SHP77 (cell line): Measurements from ENCODE around the gene SLC22A31.
"Not testable (repeated sequence)": the region's sequence is repeated elsewhere in the genome, so short reads cannot be mapped to it uniquely, and the experiment has no call there.

Experiments
- DNase-seq, 2 experiments: peaks; one replicate each; lab custom pipeline; 2025; lab: John Stamatoyannopoulos, UW

The SLC22A31 gene

GRCh38 chr16:89192956-89193575, 7.3 kb downstream of the SLC22A31 start:
- peak in 1 of 2 experiments; percentile 57 for DNase-seq

- peak; percentile 53 to 59 for DNase-seq
These were observed 8.0 kb downstream of the SLC22A31 start for GRCh38 chr16:89192186-89192955.

GRCh38 chr16:89191901-89192185, 8.5 kb downstream of the SLC22A31 start:
- no peak for DNase-seq

GRCh38 chr16:89191033-89191900, 9.1 kb downstream of the SLC22A31 start:
- DNase-seq = no peak

GRCh38 chr16:89190150-89190958, 10.0 kb downstream of the SLC22A31 start:
- DNase-seq = no peak

- DNase-seq = no peak
These were observed 10.8 kb downstream of the SLC22A31 start for GRCh38 chr16:89189358-89190025.

GRCh38 chr16:89188471-89189357, 11.6 kb downstream of the SLC22A31 start:
- DNase-seq = not testable (repeated sequence)

- DNase-seq = no peak
These were observed 12.5 kb downstream of the SLC22A31 start for GRCh38 chr16:89187770-89188392.

GRCh38 chr16:89187032-89187769, 13.1 kb downstream of the SLC22A31 start:
- DNase-seq = no peak

GRCh38 chr16:89186593-89187031, 13.7 kb downstream of the SLC22A31 start:
- DNase-seq = not testable (repeated sequence)

GRCh38 chr16:89185887-89186592, 14.3 kb downstream of the SLC22A31 start:
- not testable (repeated sequence) for DNase-seq

- no peak for DNase-seq
These were observed 15.2 kb downstream of the SLC22A31 start for GRCh38 chr16:89184933-89185794.

GRCh38 chr16:89184677-89184932, 15.7 kb downstream of the SLC22A31 start:
- no peak for DNase-seq

GRCh38 chr16:89183975-89184676, 16.2 kb downstream of the SLC22A31 start:
- DNase-seq = no peak

- no peak for DNase-seq
These were observed 16.9 kb downstream of the SLC22A31 start for GRCh38 chr16:89183463-89183862.

- DNase-seq = no peak
These were observed 20.6 kb downstream of the SLC22A31 start for GRCh38 chr16:89179656-89180315.

- no peak for DNase-seq
These were observed 21.2 kb downstream of the SLC22A31 start for GRCh38 chr16:89179148-89179484.
